Endodermal cell (in vitro differentiated cells): ENCODE results near the gene POR. TPM values are rescaled to one million over a fixed set of nuclear protein-coding genes. Genes with fewer than 3 reads are reported as not detected.
A peak's percentile ranks its signal among the peaks of the same experiment; 100 is the strongest.

Experiments used
- DNase-seq: peaks from one replicate; pipeline ENCODE4 v3.0.0-alpha.2; 2017
- H3K27ac ChIP-seq: 2 replicates; pipeline ENCODE4 v1.5.1; 2013; ENCODE audit warnings: mild to moderate bottlenecking, low read depth, low read length, moderate library complexity
- H3K27me3 ChIP-seq: 2 replicates; pipeline ENCODE4 v1.6.1; 2013; ENCODE audit warnings: mild to moderate bottlenecking, low read length, moderate library complexity; ENCODE audit not compliant: insufficient read depth, control insufficient read depth, poor library complexity, severe bottlenecking
- H3K36me3 ChIP-seq: 2 replicates; pipeline ENCODE4 v1.7.0; 2013; ENCODE audit warnings: mild to moderate bottlenecking, low read length, moderate library complexity; ENCODE audit not compliant: control insufficient read depth, insufficient read depth
- H3K4me1 ChIP-seq: one replicate; pipeline ENCODE4 v1.7.0; 2013; ENCODE audit warnings: low read length; ENCODE audit not compliant: control insufficient read depth, insufficient read depth
- H3K4me3 ChIP-seq: 2 replicates; pipeline ENCODE4 v1.5.1; 2013; ENCODE audit warnings: mild to moderate bottlenecking, low read length, moderate library complexity
- H3K9ac ChIP-seq: 2 replicates; pipeline ENCODE4 v1.6.1; 2013; ENCODE audit warnings: mild to moderate bottlenecking, low read length, moderate library complexity; ENCODE audit not compliant: poor library complexity, severe bottlenecking; ENCODE audit errors: extremely low read depth
- H3K9me3 ChIP-seq: 2 replicates; pipeline ENCODE4 v1.6.1; 2013; ENCODE audit warnings: mild to moderate bottlenecking, low read length, moderate library complexity; ENCODE audit not compliant: control insufficient read depth
- H3K27ac Mint-ChIP-seq: 2 replicates; pipeline ENCODE4 v1.8.0; 2020; ENCODE audit warnings: mixed read lengths
- H3K27me3 Mint-ChIP-seq: 2 replicates; pipeline ENCODE4 v1.8.0; 2021; ENCODE audit warnings: mild to moderate bottlenecking, mixed read lengths; ENCODE audit not compliant: insufficient read depth
- H3K36me3 Mint-ChIP-seq: 2 replicates; pipeline ENCODE4 v1.8.0; 2020; ENCODE audit warnings: low read depth, mixed read lengths
- H3K4me1 Mint-ChIP-seq: 2 replicates; pipeline ENCODE4 v1.8.0; 2020; ENCODE audit warnings: mixed read lengths
- H3K4me3 Mint-ChIP-seq: 2 replicates; pipeline ENCODE4 v1.8.0; 2020; ENCODE audit warnings: mild to moderate bottlenecking, moderate library complexity, mixed read lengths
- H3K9me3 Mint-ChIP-seq: 2 replicates; pipeline ENCODE4 v1.8.0; 2020; ENCODE audit warnings: mild to moderate bottlenecking, mixed read lengths
- CTCF ChIP-seq: fragments of 200-600 bp; sonication (generic); conservative IDR thresholded peaks from 2 replicates; pipeline ENCODE4 v1.5.0; 2021; ENCODE audit warnings: antibody characterized with exemption, mild to moderate bottlenecking
- WGBS, 2 experiments: methylation state at CpG; one replicate each; pipeline versions ENCODE4 v1.1.5 to v1.1.7; 2013; ENCODE audit warnings: missing lambda C conversion rate in 2 of 2, mixed read lengths in 1 of 2; ENCODE audit not compliant: insufficient coverage in 1 of 2, insufficient read length in 1 of 2; 5-methylcytosine and 5-hydroxymethylcytosine counted together
- total RNA-seq, 2 donors: library from RNA; stranded (reverse); fragmentation: NEBNext Ultra II Directional in 1 of 2; extraction: Animal tissue kit (Norgen Biotek cat#: 25700) in 1 of 2; gene quantifications; 2 replicates in 1 of 2; 3 replicates in 1 of 2; pipeline ENCODE4 v1.2.1, GENCODE V29; 2021

Gene POR
- total RNA-seq, 2 donors from 2014 or later = 85.2 to 92.9 TPM

GRCh38 chr7:75966190-75966961, 51.4 kb downstream of the POR start:
- WGBS, 2 experiments = 93 to 96% methylated on average over 22 to 26 of the region's 26 CpGs
- Histone ChIP-seq H3K9me3 (no peaks in the 10 kb centered on the region), H3K4me3 (no peak overlapping the region), H3K9ac (no peak overlapping the region), H3K27ac (peak overlapping the region; percentile 72), H3K36me3 (peaks cover 18% of the 10 kb centered on the region), H3K4me1 (no peaks in the 10 kb centered on the region), H3K27me3 (no peaks in the 10 kb centered on the region)
- DNase-seq = no peak
- H3K36me3 Mint-ChIP-seq = peaks cover 26% of the 10 kb centered on the region
- H3K27me3 Mint-ChIP-seq = no peaks in the 10 kb centered on the region
- TF ChIP-seq CTCF = no peak
- peak overlapping the region; percentile 17 for H3K27ac Mint-ChIP-seq
- H3K9me3 Mint-ChIP-seq = no peaks in the 10 kb centered on the region
- H3K4me3 Mint-ChIP-seq = no peak overlapping the region
- no peaks in the 10 kb centered on the region for H3K4me1 Mint-ChIP-seq

- TF ChIP-seq CTCF = no peak
- Histone ChIP-seq H3K9me3 (no peaks in the 10 kb centered on the region), H3K27me3 (no peaks in the 10 kb centered on the region), H3K9ac (no peak overlapping the region), H3K4me3 (no peak overlapping the region), H3K4me1 (no peaks in the 10 kb centered on the region), H3K27ac (peak overlapping the region; percentile 72), H3K36me3 (peaks cover 12% of the 10 kb centered on the region)
- no peaks in the 10 kb centered on the region for H3K27me3 Mint-ChIP-seq
- H3K4me1 Mint-ChIP-seq = no peaks in the 10 kb centered on the region
- H3K9me3 Mint-ChIP-seq = no peaks in the 10 kb centered on the region
- DNase-seq = peak; percentile 20
- peaks cover 27% of the 10 kb centered on the region for H3K36me3 Mint-ChIP-seq
- no peak overlapping the region for H3K4me3 Mint-ChIP-seq
- H3K27ac Mint-ChIP-seq = no peak overlapping the region
- 88 to 92% methylated on average over 7 to 11 of the region's 11 CpGs for WGBS, 2 experiments
Observed at GRCh38 chr7:75967055-75967454, 52.1 kb downstream of the POR start.

DNA sequence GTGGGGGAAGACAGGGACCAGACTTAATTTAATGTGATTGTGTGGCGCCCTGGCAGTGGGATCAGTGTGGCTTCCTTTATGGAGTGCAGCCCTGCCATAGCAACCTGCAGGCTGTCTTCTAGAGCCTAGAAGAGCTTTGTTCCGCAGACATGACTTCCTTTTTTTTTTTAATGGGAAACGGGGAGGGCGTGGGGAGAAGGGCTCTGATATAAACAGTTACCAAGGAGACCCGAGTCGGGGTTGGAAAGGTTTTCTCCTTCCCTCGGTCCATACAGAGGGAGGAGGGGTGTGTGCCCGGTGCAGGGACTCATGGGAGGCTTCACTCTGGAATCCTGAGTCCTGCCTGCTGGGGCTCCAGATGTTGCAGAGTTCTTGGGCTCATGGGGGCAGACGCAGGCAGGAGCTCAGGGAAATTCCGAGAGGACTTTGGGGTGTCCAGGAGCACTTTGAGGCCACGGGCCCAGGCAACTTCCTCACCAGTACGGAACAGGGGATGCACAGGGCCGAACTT, 52.6 kb downstream of the POR start:
- Mint-ChIP-seq H3K36me3 (peaks cover 30% of the 10 kb centered on the region), H3K4me3 (no peak overlapping the region), H3K9me3 (no peaks in the 10 kb centered on the region), H3K27ac (no peak overlapping the region), H3K4me1 (no peaks in the 10 kb centered on the region), H3K27me3 (no peaks in the 10 kb centered on the region)
- no peak for DNase-seq
- Histone ChIP-seq H3K36me3 (peaks cover 11% of the 10 kb centered on the region), H3K27ac (peak overlapping the region; percentile 72), H3K9me3 (no peaks in the 10 kb centered on the region), H3K4me1 (no peaks in the 10 kb centered on the region), H3K4me3 (no peak overlapping the region), H3K9ac (no peak overlapping the region), H3K27me3 (no peaks in the 10 kb centered on the region)
- TF ChIP-seq CTCF = no peak
- 79 to 87% methylated on average over 9 to 13 of the region's 13 CpGs for WGBS, 2 experiments
